DND-41 (cell line): ENCODE data around the gene RPRM.

Source experiments
- CTCF ChIP-seq: IDR thresholded peaks from 2 replicates; pipeline ENCODE4 v1.5.1; 2012; ENCODE audit warnings: borderline replicate concordance, low read length, moderate library complexity, mild to moderate bottlenecking; ENCODE audit not compliant: poor library complexity, severe bottlenecking; ENCODE audit errors: extremely low read depth
- EZH2 ChIP-seq: IDR thresholded peaks from 3 replicates; pipeline ENCODE4 v1.6.1; 2012; ENCODE audit warnings: borderline replicate concordance, low read depth, mild to moderate bottlenecking, moderate library complexity, low read length, inconsistent platforms; ENCODE audit not compliant: severe bottlenecking

- no peak for TF ChIP-seq CTCF
- TF ChIP-seq EZH2: no peak
These were observed 22.7 kb downstream of the RPRM start for GRCh38 chr2:153455861-153456260.
